Neural cell (in vitro differentiated cells): ENCODE results near the gene DCT. TPM values are rescaled to one million over a fixed set of nuclear protein-coding genes. Genes with fewer than 3 reads are reported as not detected.
"Not testable (repeated sequence)": the region's sequence is repeated elsewhere in the genome, so short reads cannot be mapped to it uniquely, and the experiment has no call there.

Source experiments
- H2AFZ ChIP-seq: fragments of 200-600, 300-800 bp; sonication (generic), shearing (Covaris generic); 2 replicates; pipeline ENCODE4 v1.6.0; 2014; ENCODE audit warnings: low read depth, mild to moderate bottlenecking, antibody characterized with exemption, low read length, moderate library complexity
- H3F3A ChIP-seq: fragments of 200-600 bp; shearing (Covaris generic); 2 replicates; pipeline ENCODE4 v1.6.1; 2016; ENCODE audit warnings: mild to moderate bottlenecking, moderate library complexity, mixed read lengths, antibody characterized with exemption, low read length; ENCODE audit not compliant: insufficient read depth, poor library complexity, severe bottlenecking
- H3K27ac ChIP-seq: fragments of 200-600, 300-800 bp; sonication (generic), shearing (Covaris generic); 2 replicates; pipeline ENCODE4 v1.5.1; 2014; ENCODE audit warnings: mild to moderate bottlenecking, low read length, moderate library complexity
- H3K27me3 ChIP-seq: fragments of 300-800, 200-600 bp; sonication (generic), shearing (Covaris generic); 2 replicates; pipeline ENCODE4 v1.6.0; 2014; ENCODE audit warnings: mild to moderate bottlenecking, low read depth, low read length, moderate library complexity; ENCODE audit not compliant: insufficient read depth
- H3K36me3 ChIP-seq: fragments of 300-800, 200-600 bp; sonication (generic), shearing (Covaris generic); 2 replicates; pipeline ENCODE4 v1.5.1; 2014; ENCODE audit warnings: mild to moderate bottlenecking, antibody characterized with exemption, low read length, moderate library complexity; ENCODE audit not compliant: insufficient read depth
- H3K4me2 ChIP-seq: fragments of 300-800, 200-600 bp; sonication (generic), shearing (Covaris generic); 2 replicates; pipeline ENCODE4 v1.6.0; 2014; ENCODE audit warnings: mild to moderate bottlenecking, low read length
- H3K4me3 ChIP-seq: fragments of 300-800, 200-600 bp; sonication (generic), shearing (Covaris generic); 2 replicates; pipeline ENCODE4 v1.5.1; 2014; ENCODE audit warnings: mild to moderate bottlenecking, low read length, moderate library complexity
- H3K79me2 ChIP-seq: fragments of 200-600 bp; shearing (Covaris generic); replicated peaks from 2 replicates; pipeline ENCODE4 v1.6.0; 2014; ENCODE audit warnings: mild to moderate bottlenecking, low read length, moderate library complexity; ENCODE audit not compliant: insufficient read depth
- H3K9ac ChIP-seq: fragments of 300-800, 200-600 bp; sonication (generic), shearing (Covaris generic); 2 replicates; pipeline ENCODE4 v1.6.1; 2016; ENCODE audit warnings: mild to moderate bottlenecking, low read length, mixed read lengths
- H3K9me2 ChIP-seq: fragments of 200-600 bp; shearing (Covaris generic); 2 replicates; pipeline ENCODE4 v1.6.1; 2016; ENCODE audit warnings: mild to moderate bottlenecking, low read length, mixed read lengths; ENCODE audit not compliant: insufficient read depth
- H3K9me3 ChIP-seq: fragments of 200-600, 300-800 bp; sonication (generic), shearing (Covaris generic); 2 replicates; pipeline ENCODE4 v1.6.1; 2016; ENCODE audit warnings: mild to moderate bottlenecking, mixed run types, low read length, moderate library complexity, mixed read lengths
- H4K20me1 ChIP-seq: fragments of 200-600 bp; shearing (Covaris generic); 2 replicates; pipeline ENCODE4 v1.6.1; 2016; ENCODE audit warnings: mild to moderate bottlenecking, mixed run types; ENCODE audit not compliant: insufficient read depth
- EP300 ChIP-seq: fragments of 450-650 bp; conservative IDR thresholded peaks from 2 replicates; pipeline ENCODE4 v1.6.1; 2014; ENCODE audit warnings: antibody characterized with exemption, mild to moderate bottlenecking, moderate library complexity; ENCODE audit not compliant: poor library complexity, severe bottlenecking
- EZH2 ChIP-seq: fragments of 200-600, 300-800 bp; shearing (Covaris generic), sonication (generic); IDR thresholded peaks from 2 replicates; pipeline ENCODE4 v1.6.1; 2014; ENCODE audit warnings: antibody characterized with exemption, low read length, borderline replicate concordance, mild to moderate bottlenecking; ENCODE audit not compliant: insufficient read depth, poor library complexity, severe bottlenecking
- MXI1 ChIP-seq: fragments of 450-650 bp; conservative IDR thresholded peaks from 2 replicates; pipeline ENCODE4 v1.6.1; 2014; ENCODE audit warnings: antibody characterized with exemption, mild to moderate bottlenecking; ENCODE audit not compliant: poor library complexity, severe bottlenecking
- POLR2AphosphoS5 ChIP-seq: IDR thresholded peaks from 2 replicates; pipeline ENCODE4 v1.6.1; 2012
- RAD21 ChIP-seq: fragments of 450-650 bp; conservative IDR thresholded peaks from 2 replicates; pipeline ENCODE4 v1.6.1; 2014; ENCODE audit warnings: antibody characterized with exemption, mild to moderate bottlenecking, moderate library complexity
- SMC3 ChIP-seq: fragments of 450-650 bp; conservative IDR thresholded peaks from 2 replicates; pipeline ENCODE4 v1.6.1; 2014; ENCODE audit warnings: antibody characterized with exemption, mild to moderate bottlenecking, moderate library complexity; ENCODE audit not compliant: poor library complexity
- TAF1 ChIP-seq: IDR thresholded peaks from 2 replicates; pipeline ENCODE4 v1.6.1; 2012; ENCODE audit warnings: low read depth
- polyA plus RNA-seq: library from polyadenylated mRNA; depleted of rRNA; stranded (reverse); fragments of >200 nt; gene quantifications from 2 replicates; pipeline ENCODE4 v1.2.3, GENCODE V29; 2014
- TF ChIP-seq, protein P1 (sequence below): fragments of 450-650 bp; IDR thresholded peaks from 2 replicates; pipeline ENCODE4 v1.5.1; 2014; ENCODE audit warnings: antibody characterized with exemption, mild to moderate bottlenecking, moderate library complexity; ENCODE audit not compliant: poor library complexity, severe bottlenecking
- TF ChIP-seq, protein P2 (sequence below): IDR thresholded peaks from 2 replicates; pipeline ENCODE4 v1.6.1; 2012; ENCODE audit warnings: borderline replicate concordance

Gene DCT
- polyA plus RNA-seq, 1 donor from 2014 or later: not detected

- H2AFZ ChIP-seq: no peak overlapping the region
- H3F3A ChIP-seq: no peaks in the 10 kb centered on the region
- no peak overlapping the region for H3K9ac ChIP-seq
- no peaks in the 10 kb centered on the region for H3K36me3 ChIP-seq
- no peaks in the 10 kb centered on the region for H4K20me1 ChIP-seq
- H3K4me3 ChIP-seq: no peak overlapping the region
- H3K27ac ChIP-seq: no peak overlapping the region
- no peaks in the 10 kb centered on the region for H3K9me2 ChIP-seq
- H3K4me2 ChIP-seq: no peak overlapping the region
- H3K9me3 ChIP-seq: no peaks in the 10 kb centered on the region
- H3K79me2 ChIP-seq: no peaks in the 10 kb centered on the region
- TF ChIP-seq, protein P1, sequence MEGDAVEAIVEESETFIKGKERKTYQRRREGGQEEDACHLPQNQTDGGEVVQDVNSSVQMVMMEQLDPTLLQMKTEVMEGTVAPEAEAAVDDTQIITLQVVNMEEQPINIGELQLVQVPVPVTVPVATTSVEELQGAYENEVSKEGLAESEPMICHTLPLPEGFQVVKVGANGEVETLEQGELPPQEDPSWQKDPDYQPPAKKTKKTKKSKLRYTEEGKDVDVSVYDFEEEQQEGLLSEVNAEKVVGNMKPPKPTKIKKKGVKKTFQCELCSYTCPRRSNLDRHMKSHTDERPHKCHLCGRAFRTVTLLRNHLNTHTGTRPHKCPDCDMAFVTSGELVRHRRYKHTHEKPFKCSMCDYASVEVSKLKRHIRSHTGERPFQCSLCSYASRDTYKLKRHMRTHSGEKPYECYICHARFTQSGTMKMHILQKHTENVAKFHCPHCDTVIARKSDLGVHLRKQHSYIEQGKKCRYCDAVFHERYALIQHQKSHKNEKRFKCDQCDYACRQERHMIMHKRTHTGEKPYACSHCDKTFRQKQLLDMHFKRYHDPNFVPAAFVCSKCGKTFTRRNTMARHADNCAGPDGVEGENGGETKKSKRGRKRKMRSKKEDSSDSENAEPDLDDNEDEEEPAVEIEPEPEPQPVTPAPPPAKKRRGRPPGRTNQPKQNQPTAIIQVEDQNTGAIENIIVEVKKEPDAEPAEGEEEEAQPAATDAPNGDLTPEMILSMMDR: no peak
- TF ChIP-seq EP300: no peak
- TF ChIP-seq POLR2AphosphoS5: no peak
- no peak for TF ChIP-seq SMC3
- TF ChIP-seq EZH2: no peak
- no peaks in the 10 kb centered on the region for H3K27me3 ChIP-seq
Observed at GRCh38 chr13:94505730-94506129, 26.2 kb upstream of the DCT start.

DNA sequence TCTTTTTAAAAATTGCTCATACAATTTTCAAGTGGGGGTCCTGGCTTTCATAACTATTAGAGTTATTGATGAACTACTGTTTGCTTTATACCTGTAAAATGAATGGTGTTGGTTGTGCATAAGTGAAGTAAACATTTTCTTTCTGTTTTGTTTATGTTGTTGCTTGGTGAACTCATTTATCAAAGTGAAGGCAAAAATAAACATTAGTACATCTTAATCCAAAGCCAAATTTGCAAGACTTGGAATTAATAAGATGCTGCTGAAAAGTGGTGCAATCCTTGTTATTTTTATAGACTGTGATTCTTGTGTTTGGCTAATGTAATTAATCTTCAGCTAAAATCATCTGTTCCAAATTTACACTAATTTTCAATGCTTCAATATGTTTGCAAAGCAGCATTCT is 24.4 kb upstream of the DCT start:
- Histone ChIP-seq H3K9ac (no peak overlapping the region), H3K9me2 (no peaks in the 10 kb centered on the region), H3K79me2 (no peaks in the 10 kb centered on the region), H3F3A (no peaks in the 10 kb centered on the region), H2AFZ (no peak overlapping the region), H3K36me3 (no peaks in the 10 kb centered on the region), H4K20me1 (no peaks in the 10 kb centered on the region), H3K4me3 (no peak overlapping the region), H3K9me3 (no peaks in the 10 kb centered on the region), H3K4me2 (no peak overlapping the region), H3K27me3 (no peaks in the 10 kb centered on the region), H3K27ac (no peak overlapping the region)
- TF ChIP-seq TAF1 (no peak), EZH2 (no peak), POLR2AphosphoS5 (no peak), MXI1 (no peak), RAD21 (no peak), SMC3 (no peak), EP300 (no peak)
- TF ChIP-seq, protein P2, sequence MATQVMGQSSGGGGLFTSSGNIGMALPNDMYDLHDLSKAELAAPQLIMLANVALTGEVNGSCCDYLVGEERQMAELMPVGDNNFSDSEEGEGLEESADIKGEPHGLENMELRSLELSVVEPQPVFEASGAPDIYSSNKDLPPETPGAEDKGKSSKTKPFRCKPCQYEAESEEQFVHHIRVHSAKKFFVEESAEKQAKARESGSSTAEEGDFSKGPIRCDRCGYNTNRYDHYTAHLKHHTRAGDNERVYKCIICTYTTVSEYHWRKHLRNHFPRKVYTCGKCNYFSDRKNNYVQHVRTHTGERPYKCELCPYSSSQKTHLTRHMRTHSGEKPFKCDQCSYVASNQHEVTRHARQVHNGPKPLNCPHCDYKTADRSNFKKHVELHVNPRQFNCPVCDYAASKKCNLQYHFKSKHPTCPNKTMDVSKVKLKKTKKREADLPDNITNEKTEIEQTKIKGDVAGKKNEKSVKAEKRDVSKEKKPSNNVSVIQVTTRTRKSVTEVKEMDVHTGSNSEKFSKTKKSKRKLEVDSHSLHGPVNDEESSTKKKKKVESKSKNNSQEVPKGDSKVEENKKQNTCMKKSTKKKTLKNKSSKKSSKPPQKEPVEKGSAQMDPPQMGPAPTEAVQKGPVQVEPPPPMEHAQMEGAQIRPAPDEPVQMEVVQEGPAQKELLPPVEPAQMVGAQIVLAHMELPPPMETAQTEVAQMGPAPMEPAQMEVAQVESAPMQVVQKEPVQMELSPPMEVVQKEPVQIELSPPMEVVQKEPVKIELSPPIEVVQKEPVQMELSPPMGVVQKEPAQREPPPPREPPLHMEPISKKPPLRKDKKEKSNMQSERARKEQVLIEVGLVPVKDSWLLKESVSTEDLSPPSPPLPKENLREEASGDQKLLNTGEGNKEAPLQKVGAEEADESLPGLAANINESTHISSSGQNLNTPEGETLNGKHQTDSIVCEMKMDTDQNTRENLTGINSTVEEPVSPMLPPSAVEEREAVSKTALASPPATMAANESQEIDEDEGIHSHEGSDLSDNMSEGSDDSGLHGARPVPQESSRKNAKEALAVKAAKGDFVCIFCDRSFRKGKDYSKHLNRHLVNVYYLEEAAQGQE: no peak
- TF ChIP-seq, protein P1: no peak

- not testable (repeated sequence) for H3K9me2 ChIP-seq, H3F3A ChIP-seq, H2AFZ ChIP-seq, H3K27ac ChIP-seq, H3K9ac ChIP-seq, H3K4me2 ChIP-seq, H4K20me1 ChIP-seq, H3K27me3 ChIP-seq, H3K79me2 ChIP-seq, H3K9me3 ChIP-seq, H3K4me3 ChIP-seq, H3K36me3 ChIP-seq
Observed at GRCh38 chr13:94498831-94499230, 19.3 kb upstream of the DCT start.
